Loucy (cell line): Measurements from ENCODE around the gene VGF.

Experiments
- H2AFZ ChIP-seq: fragments of 200-600 bp; sonication (generic); 2 replicates; pipeline ENCODE4 v1.6.0; 2016; ENCODE audit warnings: antibody characterized with exemption, mild to moderate bottlenecking, low read length, moderate library complexity
- H3F3A ChIP-seq: fragments of 200-600 bp; 2 replicates; pipeline ENCODE4 v1.6.0; 2016; ENCODE audit warnings: antibody characterized with exemption, low read depth, mild to moderate bottlenecking
- H3K27me3 ChIP-seq: fragments of 200-600 bp; sonication (generic); 2 replicates; pipeline ENCODE4 v1.6.1; 2014; ENCODE audit warnings: low read length, mild to moderate bottlenecking; ENCODE audit not compliant: insufficient read depth, poor library complexity, severe bottlenecking
- H3K36me3 ChIP-seq: fragments of 200-600 bp; sonication (generic); 2 replicates; pipeline ENCODE4 v1.6.1; 2016; ENCODE audit warnings: low read length; ENCODE audit not compliant: insufficient read depth
- H3K4me1 ChIP-seq: fragments of 200-600 bp; sonication (generic); 2 replicates; pipeline ENCODE4 v1.5.1; 2014; ENCODE audit warnings: low read length, mild to moderate bottlenecking; ENCODE audit not compliant: insufficient read depth, poor library complexity, severe bottlenecking
- H3K4me2 ChIP-seq: fragments of 200-600 bp; sonication (generic); 2 replicates; pipeline ENCODE4 v1.6.0; 2014; ENCODE audit warnings: antibody characterized with exemption, low read length, low read depth, mild to moderate bottlenecking; ENCODE audit not compliant: poor library complexity, severe bottlenecking
- H3K4me3 ChIP-seq: fragments of 200-600 bp; sonication (generic); 2 replicates; pipeline ENCODE4 v1.5.1; 2014; ENCODE audit warnings: low read length, mild to moderate bottlenecking, mixed read lengths; ENCODE audit not compliant: poor library complexity, severe bottlenecking
- H3K79me2 ChIP-seq: fragments of 200-600 bp; sonication (generic); 2 replicates; pipeline ENCODE4 v1.6.1; 2014; ENCODE audit warnings: low read length; ENCODE audit not compliant: insufficient read depth
- H3K9ac ChIP-seq: fragments of 200-600 bp; sonication (generic); 2 replicates; pipeline ENCODE4 v1.6.0; 2014; ENCODE audit warnings: mild to moderate bottlenecking, low read depth, low read length, moderate library complexity; ENCODE audit not compliant: poor library complexity, severe bottlenecking
- H3K9me2 ChIP-seq: fragments of 200-600 bp; sonication (generic); replicated peaks from 2 replicates; pipeline ENCODE4 v1.6.1; 2016; ENCODE audit warnings: low read depth, low read length, mixed read lengths
- H3K9me3 ChIP-seq: fragments of 200-600 bp; sonication (generic); 2 replicates; pipeline ENCODE4 v1.6.1; 2014; ENCODE audit warnings: mild to moderate bottlenecking, antibody characterized with exemption, low read length, low read depth; ENCODE audit not compliant: insufficient read depth
- H4K20me1 ChIP-seq: fragments of 200-600 bp; sonication (generic); 2 replicates; pipeline ENCODE4 v1.6.0; 2014; ENCODE audit warnings: antibody characterized with exemption, low read length, mild to moderate bottlenecking; ENCODE audit not compliant: insufficient read depth, poor library complexity, severe bottlenecking
- CTCF ChIP-seq: fragments of 200-600 bp; sonication (generic); conservative IDR thresholded peaks from 2 replicates; pipeline ENCODE4 v1.5.1; 2014; ENCODE audit warnings: mild to moderate bottlenecking, antibody characterized with exemption, low read length
- EZH2phosphoT487 ChIP-seq: fragments of 200-600 bp; IDR thresholded peaks from 2 replicates; pipeline ENCODE4 v1.6.1; 2018; ENCODE audit warnings: antibody characterized with exemption, mild to moderate bottlenecking, moderate library complexity, borderline replicate concordance

Gene VGF

GRCh38 chr7:101161692-101162471, 3.5 kb downstream of the VGF start:
- no peak overlapping the region for H2AFZ ChIP-seq
- H3K9ac ChIP-seq = peak overlapping the region; percentile 71
- peak overlapping the region; percentile 74 for H3K4me3 ChIP-seq
- 0 out of 2 replicates have a peak, but pooled peaks cover 6% of the 10 kb centered on the region for H3K79me2 ChIP-seq
- no peaks in the 10 kb centered on the region for H3K36me3 ChIP-seq
- H3K27me3 ChIP-seq = no peaks in the 10 kb centered on the region
- peaks cover 5% of the 10 kb centered on the region for H3K4me1 ChIP-seq
- H3K9me2 ChIP-seq = no peaks in the 10 kb centered on the region
- H4K20me1 ChIP-seq = peaks cover 16% of the 10 kb centered on the region
- 0 out of 2 replicates have a peak, but pooled peaks cover 3% of the 10 kb centered on the region for H3F3A ChIP-seq
- H3K4me2 ChIP-seq = peak overlapping the region; percentile 44
- H3K9me3 ChIP-seq = no peaks in the 10 kb centered on the region
- no peak for TF ChIP-seq EZH2phosphoT487
- no peak for TF ChIP-seq CTCF

- no peaks in the 10 kb centered on the region for H3K36me3 ChIP-seq
- no peaks in the 10 kb centered on the region for H3K27me3 ChIP-seq
- no peak for TF ChIP-seq CTCF
- no peak for TF ChIP-seq EZH2phosphoT487
- H3K9me3 ChIP-seq = no peaks in the 10 kb centered on the region
- no peak overlapping the region for H2AFZ ChIP-seq
- peaks cover 5% of the 10 kb centered on the region for H3K4me1 ChIP-seq
- H3K79me2 ChIP-seq = peaks cover 6% of the 10 kb centered on the region; the same call in 1 of the 2 replicates
- no peak overlapping the region for H3K9ac ChIP-seq
- H3K4me3 ChIP-seq = no peak overlapping the region
- H3K9me2 ChIP-seq = no peaks in the 10 kb centered on the region
- H4K20me1 ChIP-seq = peaks cover 15% of the 10 kb centered on the region
- no peak overlapping the region for H3K4me2 ChIP-seq
- H3F3A ChIP-seq = 0 out of 2 replicates have a peak, but pooled peaks cover 3% of the 10 kb centered on the region
These were observed 4.5 kb downstream of the VGF start for GRCh38 chr7:101160910-101161309.

- H3K9me2 ChIP-seq = no peaks in the 10 kb centered on the region
- 0 out of 2 replicates have a peak, but pooled peaks cover 3% of the 10 kb centered on the region for H3F3A ChIP-seq
- H3K27me3 ChIP-seq = no peaks in the 10 kb centered on the region
- H3K4me1 ChIP-seq = peaks cover 11% of the 10 kb centered on the region
- peaks cover 16% of the 10 kb centered on the region for H3K79me2 ChIP-seq
- H2AFZ ChIP-seq = no peak overlapping the region
- peaks cover 16% of the 10 kb centered on the region for H4K20me1 ChIP-seq
- no peaks in the 10 kb centered on the region for H3K36me3 ChIP-seq
- H3K4me3 ChIP-seq = no peak overlapping the region
- H3K9ac ChIP-seq = no peak overlapping the region
- no peaks in the 10 kb centered on the region for H3K9me3 ChIP-seq
- TF ChIP-seq EZH2phosphoT487 = no peak
- TF ChIP-seq CTCF = no peak
- no peak overlapping the region for H3K4me2 ChIP-seq
These were observed 5.4 kb downstream of the VGF start for GRCh38 chr7:101159696-101160674.
